Measurements from ENCODE around the gene CSMD2.

The CSMD2 gene

GRCh38 chr1:33836911-33837310 is 328.1 kb downstream of the CSMD2 start:
- Mint-ChIP-seq H3K27ac (no peak overlapping the region), H3K4me1 (no peaks in the 10 kb centered on the region), H3K36me3 (no peaks in the 10 kb centered on the region), H3K4me3 (no peak overlapping the region), H3K27me3 (no peaks in the 10 kb centered on the region), H3K9me3 (peaks cover 2% of the 10 kb centered on the region)
- CTCF ChIA-PET = no interaction called here
- DNase-seq = no peak

GRCh38 chr1:33828654-33829053 is 336.4 kb downstream of the CSMD2 start:
- H3K27ac Mint-ChIP-seq = no peak overlapping the region
- CTCF ChIA-PET = no interaction called here
- no peaks in the 10 kb centered on the region for H3K36me3 Mint-ChIP-seq
- no peak overlapping the region for H3K4me3 Mint-ChIP-seq
- H3K27me3 Mint-ChIP-seq = no peaks in the 10 kb centered on the region
- peaks cover 8% of the 10 kb centered on the region for H3K9me3 Mint-ChIP-seq
- H3K4me1 Mint-ChIP-seq = no peaks in the 10 kb centered on the region
- no peak for DNase-seq

DNA sequence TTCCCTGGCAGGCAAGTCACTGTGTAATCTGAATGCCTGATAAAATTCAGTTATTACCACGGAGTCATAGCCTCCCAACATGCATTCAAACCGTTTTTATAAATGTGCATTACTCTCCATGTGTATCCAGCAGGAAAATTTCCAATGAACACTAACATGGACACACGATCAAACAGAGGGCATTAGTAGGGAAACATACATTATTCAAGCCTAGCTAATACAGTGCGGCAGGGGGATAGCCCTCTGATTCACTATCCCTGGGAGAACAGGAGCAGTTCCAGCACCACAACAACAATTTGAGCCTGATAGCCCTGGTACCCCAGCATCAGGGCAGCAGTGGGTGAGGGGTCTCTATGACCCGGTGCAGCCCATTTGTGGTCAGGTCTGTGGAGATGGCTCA is 337.0 kb downstream of the CSMD2 start:
- no peak overlapping the region for H3K27ac Mint-ChIP-seq
- no peaks in the 10 kb centered on the region for H3K27me3 Mint-ChIP-seq
- DNase-seq = no peak
- no peak overlapping the region for H3K4me3 Mint-ChIP-seq
- no peaks in the 10 kb centered on the region for H3K36me3 Mint-ChIP-seq
- H3K9me3 Mint-ChIP-seq = peaks cover 8% of the 10 kb centered on the region
- CTCF ChIA-PET = no interaction called here
- H3K4me1 Mint-ChIP-seq = no peaks in the 10 kb centered on the region

GRCh38 chr1:33826711-33827110 is 338.3 kb downstream of the CSMD2 start:
- DNase-seq = no peak
- CTCF ChIA-PET = no interaction called here
- peaks cover 8% of the 10 kb centered on the region for H3K9me3 Mint-ChIP-seq
- no peaks in the 10 kb centered on the region for H3K27me3 Mint-ChIP-seq
- no peak overlapping the region for H3K4me3 Mint-ChIP-seq
- no peaks in the 10 kb centered on the region for H3K4me1 Mint-ChIP-seq
- H3K36me3 Mint-ChIP-seq = no peaks in the 10 kb centered on the region
- H3K27ac Mint-ChIP-seq = no peak overlapping the region

GRCh38 chr1:33826311-33826710 is 338.7 kb downstream of the CSMD2 start:
- H3K4me3 Mint-ChIP-seq = no peak overlapping the region
- DNase-seq = no peak
- CTCF ChIA-PET = no interaction called here
- no peak overlapping the region for H3K27ac Mint-ChIP-seq
- no peaks in the 10 kb centered on the region for H3K27me3 Mint-ChIP-seq
- no peaks in the 10 kb centered on the region for H3K36me3 Mint-ChIP-seq
- H3K4me1 Mint-ChIP-seq = no peaks in the 10 kb centered on the region
- peaks cover 8% of the 10 kb centered on the region for H3K9me3 Mint-ChIP-seq

DNA sequence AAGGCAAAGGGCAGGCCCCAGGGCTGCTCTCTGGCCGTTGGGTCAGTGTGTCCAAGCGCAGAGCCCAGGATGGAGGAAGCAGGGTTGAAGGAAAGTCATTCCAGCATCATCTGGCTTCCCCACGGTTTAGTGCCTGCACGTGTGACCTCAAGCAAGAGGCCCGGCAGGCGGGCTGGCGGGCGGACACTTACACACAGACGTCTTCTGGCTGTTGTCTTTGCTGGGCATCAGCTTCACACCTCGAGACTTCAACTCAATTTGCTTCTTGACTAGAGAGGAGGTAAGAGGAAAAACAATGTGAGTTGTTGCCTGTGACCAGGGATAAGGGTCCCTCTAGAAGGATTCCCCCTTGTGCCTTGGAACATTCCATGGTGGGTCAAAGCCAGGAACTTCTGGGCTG is 339.5 kb downstream of the CSMD2 start:
- Mint-ChIP-seq H3K27ac (no peak overlapping the region), H3K9me3 (peaks cover 8% of the 10 kb centered on the region), H3K4me3 (no peak overlapping the region), H3K36me3 (no peaks in the 10 kb centered on the region), H3K27me3 (no peaks in the 10 kb centered on the region), H3K4me1 (no peaks in the 10 kb centered on the region)
- no peak for DNase-seq
- CTCF ChIA-PET = no interaction called here

- H3K4me3 Mint-ChIP-seq = no peak overlapping the region
- CTCF ChIA-PET = no interaction called here
These were observed 340.1 kb downstream of the CSMD2 start for GRCh38 chr1:33824971-33825370.

GRCh38 chr1:33824321-33824720 is 340.7 kb downstream of the CSMD2 start:
- H3K27me3 Mint-ChIP-seq = no peaks in the 10 kb centered on the region
- no peaks in the 10 kb centered on the region for H3K4me1 Mint-ChIP-seq
- CTCF ChIA-PET = no interaction called here
- H3K4me3 Mint-ChIP-seq = no peak overlapping the region
- no peak for DNase-seq
- peaks cover 6% of the 10 kb centered on the region for H3K9me3 Mint-ChIP-seq
- no peaks in the 10 kb centered on the region for H3K36me3 Mint-ChIP-seq
- H3K27ac Mint-ChIP-seq = no peak overlapping the region

More at GRCh38 chr1:33824971-33825370, 340.1 kb downstream of the CSMD2 start:
- Mint-ChIP-seq H3K4me1 (no peaks in the 10 kb centered on the region), H3K27ac (no peak overlapping the region), H3K9me3 (peaks cover 8% of the 10 kb centered on the region), H3K27me3 (no peaks in the 10 kb centered on the region), H3K36me3 (no peaks in the 10 kb centered on the region)
- no peak for DNase-seq

DNA sequence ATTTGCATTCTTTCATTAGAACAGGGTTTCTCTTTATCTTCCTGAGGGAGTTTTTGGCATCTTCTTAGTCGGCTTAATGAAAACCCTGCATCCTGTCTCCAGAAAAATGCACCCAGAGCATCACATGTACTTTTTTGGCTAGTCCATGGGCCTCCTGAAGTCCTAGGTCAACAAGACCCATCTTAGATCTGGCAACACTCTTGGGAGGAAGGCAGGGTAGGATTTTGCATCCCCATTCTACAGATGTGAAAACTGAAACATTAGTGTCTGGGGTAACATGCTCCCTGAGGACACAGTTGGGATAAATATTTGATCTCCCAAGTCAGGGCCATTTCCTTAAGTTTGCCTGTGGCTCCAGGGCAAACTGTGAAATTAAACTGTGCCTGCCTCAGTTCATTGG is 341.2 kb downstream of the CSMD2 start:
- Mint-ChIP-seq H3K36me3 (no peaks in the 10 kb centered on the region), H3K9me3 (peaks cover 2% of the 10 kb centered on the region), H3K27ac (no peak overlapping the region), H3K27me3 (no peaks in the 10 kb centered on the region), H3K4me1 (no peaks in the 10 kb centered on the region), H3K4me3 (no peak overlapping the region)
- CTCF ChIA-PET = no interaction called here
- no peak for DNase-seq

DNA sequence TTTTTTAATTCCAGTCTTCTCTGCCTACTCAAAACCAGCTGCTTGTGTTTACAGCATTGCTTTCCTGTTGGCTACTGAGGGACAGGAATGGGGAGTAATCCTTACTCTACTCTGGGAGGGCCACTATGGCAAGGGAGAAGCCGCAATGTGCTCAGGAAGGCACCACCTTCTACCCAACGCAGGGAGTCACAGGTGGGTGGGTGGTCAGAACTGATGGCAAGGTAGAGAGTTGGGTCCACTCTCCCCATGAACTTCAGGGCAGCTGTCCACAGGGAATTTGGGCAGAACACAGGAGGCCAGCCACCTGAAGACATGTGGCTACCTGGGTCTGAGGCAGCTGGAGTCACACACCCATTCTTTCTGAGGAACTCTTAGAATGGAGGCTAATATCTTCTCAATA is 341.6 kb downstream of the CSMD2 start:
- CTCF ChIA-PET = no interaction called here
- H3K27ac Mint-ChIP-seq = no peak overlapping the region
- no peaks in the 10 kb centered on the region for H3K9me3 Mint-ChIP-seq
- H3K36me3 Mint-ChIP-seq = no peaks in the 10 kb centered on the region
- no peaks in the 10 kb centered on the region for H3K27me3 Mint-ChIP-seq
- no peak for DNase-seq
- no peaks in the 10 kb centered on the region for H3K4me1 Mint-ChIP-seq
- no peak overlapping the region for H3K4me3 Mint-ChIP-seq

DNA sequence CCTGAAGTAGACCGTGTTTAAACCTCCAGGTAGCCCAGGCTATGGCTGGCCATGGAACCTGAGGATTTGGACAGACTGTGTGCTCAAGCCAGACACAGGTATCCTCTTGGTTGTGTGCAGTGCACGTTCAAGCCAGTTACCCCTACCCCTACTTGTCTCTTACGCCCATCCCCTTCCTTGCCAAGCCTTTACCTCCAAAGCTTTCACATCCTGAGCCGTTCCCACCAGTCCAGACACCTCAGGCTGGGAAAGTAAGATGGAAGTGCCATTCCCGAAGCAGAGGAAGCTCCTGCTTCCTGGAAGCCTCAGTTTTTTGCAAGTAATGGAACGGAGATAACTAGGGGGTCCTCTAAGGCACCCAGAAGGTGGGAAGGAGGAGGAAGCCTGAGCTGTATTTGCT is 342.6 kb downstream of the CSMD2 start:
- H3K9me3 Mint-ChIP-seq = no peaks in the 10 kb centered on the region
- H3K27ac Mint-ChIP-seq = no peak overlapping the region
- H3K27me3 Mint-ChIP-seq = peaks cover 3% of the 10 kb centered on the region
- H3K36me3 Mint-ChIP-seq = no peaks in the 10 kb centered on the region
- H3K4me3 Mint-ChIP-seq = no peak overlapping the region
- CTCF ChIA-PET = no interaction called here
- no peaks in the 10 kb centered on the region for H3K4me1 Mint-ChIP-seq
- DNase-seq = no peak

GRCh38 chr1:33821291-33821690 is 343.7 kb downstream of the CSMD2 start:
- no peak overlapping the region for H3K4me3 Mint-ChIP-seq
- no peak for DNase-seq
- no peak overlapping the region for H3K27ac Mint-ChIP-seq
- CTCF ChIA-PET = no interaction called here
- H3K9me3 Mint-ChIP-seq = no peaks in the 10 kb centered on the region
- no peaks in the 10 kb centered on the region for H3K36me3 Mint-ChIP-seq
- no peaks in the 10 kb centered on the region for H3K4me1 Mint-ChIP-seq
- H3K27me3 Mint-ChIP-seq = peaks cover 3% of the 10 kb centered on the region

GRCh38 chr1:33820804-33821203 is 344.2 kb downstream of the CSMD2 start:
- Mint-ChIP-seq H3K36me3 (no peaks in the 10 kb centered on the region), H3K4me1 (no peaks in the 10 kb centered on the region), H3K27ac (no peak overlapping the region), H3K9me3 (no peaks in the 10 kb centered on the region), H3K4me3 (no peak overlapping the region), H3K27me3 (peaks cover 3% of the 10 kb centered on the region)
- CTCF ChIA-PET = no interaction called here
- DNase-seq = no peak

DNA sequence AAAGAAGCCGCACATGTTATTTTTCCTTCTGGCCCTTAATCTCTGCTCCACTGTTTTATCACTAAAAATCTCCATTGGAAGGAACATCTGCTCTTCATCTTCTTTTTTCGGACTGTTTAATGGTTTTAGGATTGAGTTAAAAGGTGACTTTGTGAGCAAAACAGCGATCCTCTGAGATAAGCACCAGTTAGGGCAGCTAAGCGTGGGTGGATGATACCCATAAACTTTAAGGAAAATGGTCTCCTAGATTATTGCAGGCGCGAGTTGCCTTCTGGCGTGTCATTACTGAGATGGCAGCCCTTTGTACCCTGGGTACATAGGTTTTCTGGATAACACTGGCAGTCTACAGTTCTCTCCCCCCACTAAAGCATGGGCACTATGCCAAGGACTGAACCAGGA is 345.1 kb downstream of the CSMD2 start:
- DNase-seq = no peak
- Mint-ChIP-seq H3K4me1 (no peaks in the 10 kb centered on the region), H3K4me3 (no peak overlapping the region), H3K36me3 (no peaks in the 10 kb centered on the region), H3K9me3 (no peaks in the 10 kb centered on the region), H3K27ac (no peak overlapping the region), H3K27me3 (peaks cover 3% of the 10 kb centered on the region)
- CTCF ChIA-PET = no interaction called here

DNA sequence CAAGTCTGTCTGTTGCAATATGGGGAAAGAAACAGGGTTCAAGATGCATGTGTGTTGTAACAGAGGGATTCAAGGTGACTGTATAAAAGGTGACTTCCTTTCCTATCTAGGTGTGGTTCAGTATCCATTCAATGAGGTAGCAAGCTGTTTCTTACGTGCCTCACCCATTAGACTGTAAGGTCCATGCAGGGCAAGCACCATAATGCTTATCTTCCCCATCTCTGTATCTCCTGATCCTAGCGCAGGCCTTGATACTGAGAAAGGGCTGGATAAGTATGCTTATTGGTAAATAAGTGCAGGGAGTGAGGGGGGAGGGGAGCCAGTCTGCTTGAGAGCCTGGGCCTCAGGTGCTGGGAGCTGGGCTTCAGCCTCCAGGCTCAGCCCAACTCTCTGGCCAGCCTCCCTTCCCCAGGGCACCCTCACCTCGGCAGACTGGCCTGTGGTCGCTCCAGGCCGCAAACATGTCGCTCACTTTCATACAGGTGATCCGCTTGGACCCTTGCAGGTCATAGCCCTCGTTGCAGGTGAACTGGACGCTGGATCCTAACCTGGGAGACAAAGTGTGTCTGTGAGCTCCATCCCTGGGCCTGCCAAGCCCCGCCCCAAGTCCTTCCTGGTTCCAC is 345.6 kb downstream of the CSMD2 start:
- no peaks in the 10 kb centered on the region for H3K9me3 Mint-ChIP-seq
- H3K27ac Mint-ChIP-seq = no peak overlapping the region
- DNase-seq = no peak
- H3K36me3 Mint-ChIP-seq = no peaks in the 10 kb centered on the region
- CTCF ChIA-PET = no interaction called here
- H3K27me3 Mint-ChIP-seq = peaks cover 3% of the 10 kb centered on the region
- no peak overlapping the region for H3K4me3 Mint-ChIP-seq
- H3K4me1 Mint-ChIP-seq = no peaks in the 10 kb centered on the region

DNA sequence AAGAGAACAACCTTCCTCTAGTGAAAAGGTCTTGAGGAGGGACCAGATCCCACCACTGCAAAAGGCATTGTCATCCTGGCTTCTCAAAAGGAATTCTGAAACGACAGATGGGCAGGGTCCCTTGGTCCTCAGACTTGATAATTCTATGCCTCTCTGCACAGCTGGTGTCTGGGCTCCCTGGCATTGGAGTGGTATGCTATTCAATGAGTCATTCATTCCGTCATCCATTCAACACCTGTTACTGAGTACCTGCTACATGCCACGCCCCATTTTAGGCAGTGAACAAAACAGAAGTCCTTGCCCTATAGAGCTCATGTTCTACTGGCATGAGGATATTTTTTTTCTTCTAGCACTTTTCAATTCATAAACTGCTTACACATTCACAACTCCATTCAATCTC is 347.0 kb downstream of the CSMD2 start:
- no peaks in the 10 kb centered on the region for H3K36me3 Mint-ChIP-seq
- no peak overlapping the region for H3K4me3 Mint-ChIP-seq
- no peak for DNase-seq
- peaks cover 3% of the 10 kb centered on the region for H3K27me3 Mint-ChIP-seq
- CTCF ChIA-PET = no interaction called here
- H3K4me1 Mint-ChIP-seq = no peaks in the 10 kb centered on the region
- no peak overlapping the region for H3K27ac Mint-ChIP-seq
- H3K9me3 Mint-ChIP-seq = no peaks in the 10 kb centered on the region
